Measurements from ENCODE around the gene LPP. TPM values are rescaled to one million over a fixed set of nuclear protein-coding genes. Genes with fewer than 3 reads are reported as not detected.

Gene LPP
- total and polyA plus RNA-seq, 2 of the 13 experiments (the other 11 are each of a cell fraction or from before 2014, with no cell fraction given), result 19.2 to 29.9 TPM

- TF ChIP-seq PCBP1 (IDR thresholded peaks at IDR 0.05; ENCODE audit: borderline replicate concordance, low read depth, low read length), result no peak
- 0 out of 2 replicates have a peak, but pooled peaks have one; percentile 22 for TF ChIP-seq FOXO1 (CRISPR knock-in tag; IDR thresholded peaks at IDR 0.05)
- TF ChIP-seq PAF1 (CRISPR knock-in tag; IDR thresholded peaks at IDR 0.05), result no peak
- TF ChIP-seq, protein P1, sequence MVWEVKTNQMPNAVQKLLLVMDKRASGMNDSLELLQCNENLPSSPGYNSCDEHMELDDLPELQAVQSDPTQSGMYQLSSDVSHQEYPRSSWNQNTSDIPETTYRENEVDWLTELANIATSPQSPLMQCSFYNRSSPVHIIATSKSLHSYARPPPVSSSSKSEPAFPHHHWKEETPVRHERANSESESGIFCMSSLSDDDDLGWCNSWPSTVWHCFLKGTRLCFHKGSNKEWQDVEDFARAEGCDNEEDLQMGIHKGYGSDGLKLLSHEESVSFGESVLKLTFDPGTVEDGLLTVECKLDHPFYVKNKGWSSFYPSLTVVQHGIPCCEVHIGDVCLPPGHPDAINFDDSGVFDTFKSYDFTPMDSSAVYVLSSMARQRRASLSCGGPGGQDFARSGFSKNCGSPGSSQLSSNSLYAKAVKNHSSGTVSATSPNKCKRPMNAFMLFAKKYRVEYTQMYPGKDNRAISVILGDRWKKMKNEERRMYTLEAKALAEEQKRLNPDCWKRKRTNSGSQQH (CRISPR knock-in tag; IDR thresholded peaks at IDR 0.05; ENCODE audit: low read depth), result no peak
- no peak; the same call in 1 of the 2 replicates for TF ChIP-seq HNF1B (CRISPR knock-in tag; IDR thresholded peaks at IDR 0.05)
- no peak for TF ChIP-seq ZNF451 (CRISPR knock-in tag; IDR thresholded peaks at IDR 0.05)
- TF ChIP-seq CHD4 (IDR thresholded peaks at IDR 0.05; ENCODE audit: borderline replicate concordance, low read length), result no peak
- TF ChIP-seq GATAD2A (CRISPR knock-in tag; IDR thresholded peaks at IDR 0.05), result peak; percentile 89
- TF ChIP-seq ZNF276 (CRISPR knock-in tag; IDR thresholded peaks at IDR 0.05; ENCODE audit: low read depth), result no peak
- peak; percentile 21; the same call in 1 of the 2 replicates for TF ChIP-seq NCOR1 (IDR thresholded peaks at IDR 0.05; ENCODE audit: borderline replicate concordance, low read length)
- TF ChIP-seq ZNF563 (CRISPR knock-in tag; IDR thresholded peaks at IDR 0.05), result no peak
- TF ChIP-seq ATF4 (CRISPR knock-in tag; IDR thresholded peaks at IDR 0.05), result peak in 1 of 2 experiments; percentile 91; a peak in 2 of 4 replicates
- no peak for TF ChIP-seq HMGA1 (CRISPR knock-in tag; conservative IDR thresholded peaks at IDR 0.05)
- TF ChIP-seq ZNF430 (CRISPR knock-in tag; IDR thresholded peaks at IDR 0.05), result peak; percentile 56; the same call in 1 of the 2 replicates
- no peak for TF ChIP-seq YEATS2 (CRISPR knock-in tag; IDR thresholded peaks at IDR 0.05; ENCODE audit: borderline replicate concordance)
- TF ChIP-seq, protein P2, sequence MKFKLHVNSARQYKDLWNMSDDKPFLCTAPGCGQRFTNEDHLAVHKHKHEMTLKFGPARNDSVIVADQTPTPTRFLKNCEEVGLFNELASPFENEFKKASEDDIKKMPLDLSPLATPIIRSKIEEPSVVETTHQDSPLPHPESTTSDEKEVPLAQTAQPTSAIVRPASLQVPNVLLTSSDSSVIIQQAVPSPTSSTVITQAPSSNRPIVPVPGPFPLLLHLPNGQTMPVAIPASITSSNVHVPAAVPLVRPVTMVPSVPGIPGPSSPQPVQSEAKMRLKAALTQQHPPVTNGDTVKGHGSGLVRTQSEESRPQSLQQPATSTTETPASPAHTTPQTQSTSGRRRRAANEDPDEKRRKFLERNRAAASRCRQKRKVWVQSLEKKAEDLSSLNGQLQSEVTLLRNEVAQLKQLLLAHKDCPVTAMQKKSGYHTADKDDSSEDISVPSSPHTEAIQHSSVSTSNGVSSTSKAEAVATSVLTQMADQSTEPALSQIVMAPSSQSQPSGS (CRISPR knock-in tag; IDR thresholded peaks at IDR 0.05), result peak; percentile 63; the same call in 1 of the 2 replicates
- no peak for TF ChIP-seq ZNF18 (CRISPR knock-in tag; IDR thresholded peaks at IDR 0.05; ENCODE audit: insufficient replicate concordance)
- peak; percentile 97 for TF ChIP-seq RXRB (CRISPR knock-in tag; IDR thresholded peaks at IDR 0.05; ENCODE audit: borderline replicate concordance)
- no peak for TF ChIP-seq ZNF207 (IDR thresholded peaks at IDR 0.05; ENCODE audit: borderline replicate concordance)
- TF ChIP-seq ATF3 (CRISPR knock-in tag; IDR thresholded peaks at IDR 0.05), result peak; percentile 85
Measured at GRCh38 chr3:188712248-188712924, 558.4 kb downstream of the LPP start (continued).
